GM21528 (cell line): ENCODE measurements around the gene HYAL3.
"Not testable (repeated sequence)": the region's sequence is repeated elsewhere in the genome, so short reads cannot be mapped to it uniquely, and the experiment has no call there.

ENCODE experiments used
- ATAC-seq: cut with Tn5 transposase; IDR thresholded peaks from one replicate; pipeline ENCODE4 v1.9.1; 2021; ENCODE audit warnings: mild to moderate bottlenecking, moderate library complexity; ENCODE audit not compliant: unreplicated experiment, low FRiP score

Gene HYAL3

GRCh38 chr3:50317300-50317699 lies 18.1 kb upstream of the HYAL3 start:
- ATAC-seq: no peak

GRCh38 chr3:50316657-50317242 lies 17.5 kb upstream of the HYAL3 start:
- no peak for ATAC-seq

GRCh38 chr3:50314816-50315215 lies 15.6 kb upstream of the HYAL3 start:
- ATAC-seq: no peak

GRCh38 chr3:50314342-50314741 lies 15.1 kb upstream of the HYAL3 start:
- no peak for ATAC-seq

- ATAC-seq: not testable (repeated sequence)
Observed at GRCh38 chr3:50312041-50312440, 12.8 kb upstream of the HYAL3 start.

- ATAC-seq: no peak
Observed at GRCh38 chr3:50304601-50305000, 5.4 kb upstream of the HYAL3 start.

- ATAC-seq: no peak
Observed at GRCh38 chr3:50303013-50303815, 4.0 kb upstream of the HYAL3 start, which contains the start of gene HYAL1. Gene HYAL1, minus strand, starts transcription at chr3:50303574. Its CDS starts 618 bp downstream, at chr3:50302956.

- ATAC-seq: no peak
Observed at GRCh38 chr3:50302095-50303012, 3.1 kb upstream of the HYAL3 start.

GRCh38 chr3:50300681-50301254 lies 1.6 kb upstream of the HYAL3 start:
- ATAC-seq: no peak

GRCh38 chr3:50299929-50300680 lies 900 bp upstream of the HYAL3 start:
- ATAC-seq: no peak

- ATAC-seq: no peak
Observed at GRCh38 chr3:50299638-50299928, 378 bp upstream of the HYAL3 start.

GRCh38 chr3:50297896-50298725 lies 1.1 kb downstream of the HYAL3 start:
- ATAC-seq: no peak

- no peak for ATAC-seq
Observed at GRCh38 chr3:50297384-50297775, 1.8 kb downstream of the HYAL3 start.

GRCh38 chr3:50296721-50297383 lies 2.4 kb downstream of the HYAL3 start:
- ATAC-seq: no peak

- ATAC-seq: no peak
Observed at GRCh38 chr3:50295553-50296431, 3.4 kb downstream of the HYAL3 start.

- ATAC-seq: no peak
Observed at GRCh38 chr3:50294492-50295403, 4.5 kb downstream of the HYAL3 start.

- ATAC-seq: no peak
Observed at GRCh38 chr3:50294089-50294488, 5.1 kb downstream of the HYAL3 start.
